A549 (cell line): ENCODE results near the gene ASF1A.

Source experiments
- ATOH8 ChIP-seq: fragments of 250-450 bp; sonication (Bioruptor Pico); IDR thresholded peaks from 2 replicates; pipeline ENCODE4 v1.5.0; 2020; ENCODE audit warnings: low read depth, mild to moderate bottlenecking, moderate library complexity
- CTCF ChIP-seq: fragments of >200 bp; sonication (Bioruptor Twin); formaldehyde crosslinking; IDR thresholded peaks from 3 replicates; pipeline ENCODE4 v1.5.1; 2016
- EP300 ChIP-seq, 2 experiments: fragments of >200 bp; sonication (Bioruptor Twin); formaldehyde crosslinking; IDR thresholded peaks; 2 replicates in 1 of 2; 3 replicates in 1 of 2; pipeline ENCODE4 v1.6.1; 2016 to 2017
- HOXA7 ChIP-seq: fragments of 250-450 bp; sonication (Bioruptor Pico); IDR thresholded peaks from 2 replicates; pipeline ENCODE4 v1.5.0; 2020; ENCODE audit warnings: mild to moderate bottlenecking, moderate library complexity
- MAFK ChIP-seq: fragments of 450-650 bp; IDR thresholded peaks from 2 replicates; pipeline ENCODE4 v1.6.1; 2014; ENCODE audit not compliant: partially characterized antibody
- POLR2A ChIP-seq: IDR thresholded peaks from 2 replicates; pipeline ENCODE4 v1.6.1; 2012; ENCODE audit warnings: mild to moderate bottlenecking, low read length
- REST ChIP-seq: fragments of 200-600 bp; sonication (generic); IDR thresholded peaks from 2 replicates; pipeline ENCODE4 v1.6.1; 2016; ENCODE audit warnings: antibody characterized with exemption, mild to moderate bottlenecking, moderate library complexity
- RNF2 ChIP-seq: fragments of 200-600 bp; sonication (generic); IDR thresholded peaks from 2 replicates; pipeline ENCODE4 v1.6.1; 2016; ENCODE audit warnings: low read depth, mild to moderate bottlenecking, antibody characterized with exemption, moderate library complexity, borderline replicate concordance
- TF ChIP-seq, protein P1 (sequence below): fragments of 250-450 bp; sonication (Bioruptor Pico); IDR thresholded peaks from 2 replicates; pipeline ENCODE4 v1.5.0; 2021; ENCODE audit warnings: mild to moderate bottlenecking, moderate library complexity, borderline replicate concordance
- TF ChIP-seq, protein P2 (sequence below): IDR thresholded peaks from 2 replicates; pipeline ENCODE4 v1.6.1; 2012

DNA sequence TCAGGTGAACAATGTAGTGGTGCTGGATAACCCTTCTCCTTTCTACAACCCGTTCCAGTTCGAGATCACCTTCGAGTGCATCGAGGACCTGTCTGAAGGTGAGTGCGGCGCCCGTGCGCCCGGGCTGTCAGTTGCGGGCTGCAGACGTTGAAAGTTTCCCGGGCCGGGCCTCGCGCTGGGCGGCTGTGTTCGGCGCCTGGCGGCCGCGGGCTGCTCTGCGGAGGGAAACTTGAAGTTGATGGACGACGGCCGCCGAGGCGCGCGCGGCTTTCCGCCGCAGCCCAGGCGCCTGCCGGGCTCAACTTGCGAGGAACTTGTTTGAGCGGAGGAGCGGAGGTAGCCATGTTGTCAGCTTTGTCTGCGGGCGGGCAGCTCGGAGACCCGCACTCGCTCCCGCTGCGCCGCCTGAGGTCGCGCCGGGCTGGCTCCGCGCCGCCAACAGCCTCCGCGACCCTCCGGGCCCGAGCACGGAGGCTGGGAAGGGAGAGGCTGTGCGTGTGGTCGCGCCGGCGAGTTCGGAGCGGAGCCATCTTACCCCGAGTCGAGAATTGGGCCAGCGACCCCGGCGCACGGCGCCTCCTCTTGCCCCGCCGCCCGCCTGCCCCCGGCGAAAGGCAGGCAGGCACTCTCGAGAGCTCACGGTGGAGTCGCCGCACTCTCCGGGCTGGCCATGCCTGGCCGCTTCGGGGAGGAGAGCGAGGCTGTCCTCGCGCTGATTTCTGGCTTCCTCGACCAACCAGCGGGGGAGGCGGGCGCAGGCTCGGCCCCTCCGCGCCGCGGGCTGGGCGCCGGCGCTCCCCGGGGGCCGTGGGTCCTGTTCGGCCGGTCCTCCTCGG lies 691 bp downstream of the ASF1A start:
- TF ChIP-seq, protein P1, sequence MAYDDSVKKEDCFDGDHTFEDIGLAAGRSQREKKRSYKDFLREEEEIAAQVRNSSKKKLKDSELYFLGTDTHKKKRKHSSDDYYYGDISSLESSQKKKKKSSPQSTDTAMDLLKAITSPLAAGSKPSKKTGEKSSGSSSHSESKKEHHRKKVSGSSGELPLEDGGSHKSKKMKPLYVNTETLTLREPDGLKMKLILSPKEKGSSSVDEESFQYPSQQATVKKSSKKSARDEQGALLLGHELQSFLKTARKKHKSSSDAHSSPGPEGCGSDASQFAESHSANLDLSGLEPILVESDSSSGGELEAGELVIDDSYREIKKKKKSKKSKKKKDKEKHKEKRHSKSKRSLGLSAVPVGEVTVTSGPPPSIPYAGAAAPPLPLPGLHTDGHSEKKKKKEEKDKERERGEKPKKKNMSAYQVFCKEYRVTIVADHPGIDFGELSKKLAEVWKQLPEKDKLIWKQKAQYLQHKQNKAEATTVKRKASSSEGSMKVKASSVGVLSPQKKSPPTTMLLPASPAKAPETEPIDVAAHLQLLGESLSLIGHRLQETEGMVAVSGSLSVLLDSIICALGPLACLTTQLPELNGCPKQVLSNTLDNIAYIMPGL (CRISPR knock-in tag), result no peak
- TF ChIP-seq, protein P2, sequence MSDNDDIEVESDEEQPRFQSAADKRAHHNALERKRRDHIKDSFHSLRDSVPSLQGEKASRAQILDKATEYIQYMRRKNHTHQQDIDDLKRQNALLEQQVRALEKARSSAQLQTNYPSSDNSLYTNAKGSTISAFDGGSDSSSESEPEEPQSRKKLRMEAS, result no peak
- TF ChIP-seq EP300 (IDR thresholded peaks at IDR 0.05) (no peak), CTCF (no peak), MAFK (no peak), HOXA7 (CRISPR knock-in tag) (no peak), POLR2A (0 out of 2 replicates have a peak, but pooled peaks have one; percentile 14), RNF2 (no peak), REST (no peak), ATOH8 (CRISPR knock-in tag) (no peak)
